Neural crest cell (in vitro differentiated cells): Measurements from ENCODE around the gene MLANA. TPM values are rescaled to one million over a fixed set of nuclear protein-coding genes. Genes with fewer than 3 reads are reported as not detected.
A peak's percentile ranks its signal among the peaks of the same experiment; 100 is the strongest.

Source experiments
- DNase-seq: peaks from one replicate; pipeline ENCODE4 v3.0.0; 2021; ENCODE audit warnings: low read depth, mixed read lengths, low spot score
- H3K27ac Mint-ChIP-seq: one replicate; pipeline ENCODE4 v1.8.0; 2021; ENCODE audit warnings: mild to moderate bottlenecking, mixed read lengths; ENCODE audit not compliant: unreplicated experiment
- H3K27me3 Mint-ChIP-seq: 2 replicates; pipeline ENCODE4 v1.8.0; 2021; ENCODE audit warnings: low read depth, mild to moderate bottlenecking, mixed read lengths
- H3K36me3 Mint-ChIP-seq: 2 replicates; pipeline ENCODE4 v1.8.0; 2021; ENCODE audit warnings: low read depth, mild to moderate bottlenecking, mixed read lengths
- H3K4me1 Mint-ChIP-seq: 2 replicates; pipeline ENCODE4 v1.8.0; 2021; ENCODE audit warnings: mixed read lengths
- H3K4me3 Mint-ChIP-seq: one replicate; pipeline ENCODE4 v1.8.0; 2021; ENCODE audit warnings: mild to moderate bottlenecking, mixed read lengths
- H3K9me3 Mint-ChIP-seq: 2 replicates; pipeline ENCODE4 v1.8.0; 2021; ENCODE audit warnings: mixed read lengths
- CTCF ChIP-seq: fragments of 200-600 bp; sonication (generic); conservative IDR thresholded peaks from 2 replicates; pipeline ENCODE4 v1.5.0; 2021; ENCODE audit warnings: antibody characterized with exemption, mild to moderate bottlenecking
- long read RNA-seq: library from polyadenylated mRNA; unstranded; transcript quantifications from one replicate; pipeline ENCODE4 v2.0.0, GENCODE V29; 2020
- total RNA-seq: library from RNA; stranded (reverse); gene quantifications from 2 replicates; pipeline ENCODE4 v1.2.1, GENCODE V29; 2021

MLANA gene
- not detected in 2 replicates for total RNA-seq
- long read RNA-seq, result 0 reads

DNA sequence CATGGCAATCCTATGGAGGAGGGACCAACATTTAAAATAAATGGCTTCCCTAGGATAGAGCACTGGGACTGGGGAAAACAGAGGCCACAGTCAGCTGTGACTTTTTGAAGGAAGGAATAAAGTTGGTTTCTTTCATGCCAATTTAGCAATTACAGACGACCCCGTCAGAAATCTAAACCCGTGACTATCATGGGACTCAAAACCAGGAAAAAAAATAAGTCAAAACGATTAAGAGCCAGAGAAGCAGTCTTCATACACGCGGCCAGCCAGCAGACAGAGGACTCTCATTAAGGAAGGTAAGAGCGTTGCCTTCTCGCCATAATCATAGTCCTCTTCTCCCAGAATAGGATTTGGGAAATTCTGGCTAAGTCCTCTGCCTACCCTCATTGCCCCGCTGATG lies at the start of gene MLANA:
TSS of gene MLANA (plus strand) at position 249 of the 400 bp plus-strand sequence. CDS start 1,586 bp downstream, outside the sequence.
- H3K27me3 Mint-ChIP-seq, result no peaks in the 10 kb centered on the region
- peaks cover 4% of the 10 kb centered on the region for H3K36me3 Mint-ChIP-seq
- no peak within 1 kb of the TSS for H3K4me3 Mint-ChIP-seq
- DNase-seq, result no peak
- no peak for TF ChIP-seq CTCF
- H3K27ac Mint-ChIP-seq, result no peak within 1 kb of the TSS
- H3K9me3 Mint-ChIP-seq, result no peaks in the 10 kb centered on the region
- H3K4me1 Mint-ChIP-seq, result peaks cover 9% of the 10 kb centered on the region

GRCh38 chr9:5841771-5842573 lies 48.7 kb upstream of the MLANA start:
- H3K4me1 Mint-ChIP-seq, result peaks cover 15% of the 10 kb centered on the region
- no peak for DNase-seq
- H3K4me3 Mint-ChIP-seq, result no peak overlapping the region
- TF ChIP-seq CTCF, result no peak
- H3K9me3 Mint-ChIP-seq, result no peaks in the 10 kb centered on the region
- H3K36me3 Mint-ChIP-seq, result peaks cover 2% of the 10 kb centered on the region
- H3K27me3 Mint-ChIP-seq, result no peaks in the 10 kb centered on the region
- H3K27ac Mint-ChIP-seq, result no peak overlapping the region

DNA sequence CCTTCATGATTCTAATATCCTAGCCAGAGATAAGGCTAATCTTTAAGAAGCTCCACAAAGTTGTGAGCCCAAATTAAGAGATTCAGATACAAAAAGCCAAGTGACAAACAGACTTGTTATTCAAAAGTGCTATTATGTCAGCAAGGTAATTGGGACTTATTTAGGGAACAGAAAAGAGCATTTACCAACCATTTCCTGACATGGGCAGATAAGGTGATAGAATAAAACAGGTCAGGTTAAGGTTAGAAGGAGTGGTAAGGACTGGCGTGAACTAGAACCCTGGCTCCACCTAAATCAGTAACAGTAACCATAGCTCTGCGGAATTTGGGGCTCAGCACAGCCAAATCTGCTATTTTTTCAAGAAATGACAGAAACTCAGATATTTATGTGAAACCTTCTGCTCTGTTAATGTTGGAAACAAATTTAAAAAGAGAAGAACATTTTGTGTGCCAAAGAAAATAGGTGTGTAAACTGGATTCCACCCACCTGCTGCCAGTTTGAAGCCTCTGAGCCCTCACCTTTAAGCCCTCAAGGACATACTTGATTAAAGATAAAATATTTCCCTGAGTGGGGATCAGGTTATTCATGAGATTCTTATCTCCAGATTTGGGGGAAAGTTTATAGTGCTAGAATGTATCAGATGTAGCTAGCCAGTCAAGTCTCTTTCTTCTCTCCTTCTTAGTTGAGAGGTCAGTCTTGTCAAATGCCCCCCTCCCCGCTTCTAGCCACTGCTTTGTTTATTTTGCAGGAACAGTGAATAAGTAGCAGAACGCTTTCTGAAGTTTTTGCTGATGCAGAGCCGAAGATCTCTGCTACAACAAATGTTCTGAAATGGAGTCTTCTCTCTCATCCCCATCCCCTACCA lies 47.5 kb upstream of the MLANA start:
- no peak for DNase-seq
- peaks cover 2% of the 10 kb centered on the region for H3K36me3 Mint-ChIP-seq
- no peak for TF ChIP-seq CTCF
- no peaks in the 10 kb centered on the region for H3K9me3 Mint-ChIP-seq
- peak overlapping the region; percentile 85 for H3K27ac Mint-ChIP-seq
- no peak overlapping the region for H3K4me3 Mint-ChIP-seq
- peaks cover 15% of the 10 kb centered on the region for H3K4me1 Mint-ChIP-seq
- no peaks in the 10 kb centered on the region for H3K27me3 Mint-ChIP-seq

GRCh38 chr9:5843794-5844471 lies 46.8 kb upstream of the MLANA start:
- Mint-ChIP-seq H3K27me3 (no peaks in the 10 kb centered on the region), H3K4me3 (no peak overlapping the region), H3K36me3 (peaks cover 2% of the 10 kb centered on the region), H3K4me1 (peaks cover 15% of the 10 kb centered on the region), H3K9me3 (no peaks in the 10 kb centered on the region), H3K27ac (peak overlapping the region; percentile 85)
- no peak for DNase-seq
- no peak for TF ChIP-seq CTCF

DNA sequence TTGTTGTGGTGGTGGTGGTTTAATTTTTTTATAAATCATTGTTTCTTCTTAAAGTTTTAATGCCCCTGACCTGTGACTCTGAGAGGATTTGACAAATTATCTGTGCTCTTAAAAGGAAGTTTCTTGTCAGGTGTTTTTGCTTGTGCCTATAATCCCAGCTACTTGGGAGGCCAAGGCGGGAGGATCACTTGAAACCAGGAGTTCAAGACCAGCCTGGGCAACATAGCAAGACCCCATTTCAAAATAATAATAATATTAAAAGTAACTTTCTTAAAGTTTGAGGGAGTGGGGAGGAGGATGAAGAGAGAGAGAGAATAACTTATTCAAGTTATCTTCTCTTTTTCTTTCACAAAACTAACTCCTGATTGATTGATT lies 45.5 kb upstream of the MLANA start:
- no peaks in the 10 kb centered on the region for H3K27me3 Mint-ChIP-seq
- H3K27ac Mint-ChIP-seq, result no peak overlapping the region
- peaks cover 15% of the 10 kb centered on the region for H3K4me1 Mint-ChIP-seq
- DNase-seq, result no peak
- peaks cover 2% of the 10 kb centered on the region for H3K36me3 Mint-ChIP-seq
- no peak for TF ChIP-seq CTCF
- H3K4me3 Mint-ChIP-seq, result no peak overlapping the region
- no peaks in the 10 kb centered on the region for H3K9me3 Mint-ChIP-seq
